ENCODE results near the gene METTL4.

METTL4 gene

DNA sequence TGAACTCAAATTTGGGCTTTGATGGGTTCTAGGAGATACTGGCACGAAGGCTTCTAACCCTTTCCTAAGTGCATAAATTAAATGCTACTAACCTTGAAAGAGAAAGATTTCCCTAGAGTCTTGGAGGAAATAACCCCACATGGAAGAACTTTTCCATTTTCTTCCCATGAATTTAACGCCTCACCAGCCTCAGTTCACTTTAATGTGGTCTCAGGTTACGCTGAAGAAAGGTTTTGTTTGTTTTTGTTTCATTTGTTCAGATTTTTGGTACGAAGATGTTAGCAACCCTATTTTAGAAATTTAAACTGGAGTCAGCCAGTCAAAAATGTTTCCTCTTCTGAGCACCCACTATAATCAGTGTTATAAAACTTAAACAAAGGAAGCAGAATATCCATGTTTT, 30.7 kb downstream of the METTL4 start:
- H3K4me3 ChIP-seq (ENCODE audit: low read depth, low read length), result no peak overlapping the region
- no peak overlapping the region for H3K27ac ChIP-seq (ENCODE audit: extremely low read depth, low read depth, low read length)
- peaks cover 24% of the 10 kb centered on the region for H3K4me1 ChIP-seq (ENCODE audit: control insufficient read depth, insufficient read depth, low read length)
- H3K36me3 ChIP-seq (ENCODE audit: control insufficient read depth in 2 of 2, insufficient read depth in 1 of 2, low read length in 2 of 2), result no peaks in the 10 kb centered on the region; a peak in 1 of 3 replicates
- H3K9me3 ChIP-seq (ENCODE audit: control insufficient read depth, insufficient read depth, low read depth, low read length), result no peaks in the 10 kb centered on the region
- TF ChIP-seq, protein P1, sequence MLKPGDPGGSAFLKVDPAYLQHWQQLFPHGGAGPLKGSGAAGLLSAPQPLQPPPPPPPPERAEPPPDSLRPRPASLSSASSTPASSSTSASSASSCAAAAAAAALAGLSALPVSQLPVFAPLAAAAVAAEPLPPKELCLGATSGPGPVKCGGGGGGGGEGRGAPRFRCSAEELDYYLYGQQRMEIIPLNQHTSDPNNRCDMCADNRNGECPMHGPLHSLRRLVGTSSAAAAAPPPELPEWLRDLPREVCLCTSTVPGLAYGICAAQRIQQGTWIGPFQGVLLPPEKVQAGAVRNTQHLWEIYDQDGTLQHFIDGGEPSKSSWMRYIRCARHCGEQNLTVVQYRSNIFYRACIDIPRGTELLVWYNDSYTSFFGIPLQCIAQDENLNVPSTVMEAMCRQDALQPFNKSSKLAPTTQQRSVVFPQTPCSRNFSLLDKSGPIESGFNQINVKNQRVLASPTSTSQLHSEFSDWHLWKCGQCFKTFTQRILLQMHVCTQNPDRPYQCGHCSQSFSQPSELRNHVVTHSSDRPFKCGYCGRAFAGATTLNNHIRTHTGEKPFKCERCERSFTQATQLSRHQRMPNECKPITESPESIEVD (tag by site-specific recombination; IDR thresholded peaks at IDR 0.05), result peak; percentile 83
- TF ChIP-seq ZNF239 (tag by site-specific recombination; IDR thresholded peaks at IDR 0.05) (no peak), ZNF140 (tag by site-specific recombination; IDR thresholded peaks at IDR 0.05) (no peak), ZNF24 (tag by site-specific recombination; IDR thresholded peaks at IDR 0.05) (0 out of 2 replicates have a peak, but pooled peaks have one; percentile 37), BCL11B (tag by site-specific recombination; IDR thresholded peaks at IDR 0.05; ENCODE audit: low read depth) (0 out of 2 replicates have a peak, but pooled peaks have one; percentile 22), ZNF184 (tag by site-specific recombination; IDR thresholded peaks at IDR 0.05) (no peak), FEZF1 (tag by site-specific recombination; IDR thresholded peaks at IDR 0.05) (0 out of 2 replicates have a peak, but pooled peaks have one; percentile 20), OVOL3 (tag by site-specific recombination; IDR thresholded peaks at IDR 0.05) (peak; percentile 62; the same call in 1 of the 2 replicates), PRDM1 (tag by site-specific recombination; IDR thresholded peaks at IDR 0.05) (peak; percentile 21; the same call in 1 of the 2 replicates), ZNF843 (tag by site-specific recombination; IDR thresholded peaks at IDR 0.05) (peak; percentile 31; the same call in 1 of the 2 replicates), OSR2 (tag by site-specific recombination; IDR thresholded peaks at IDR 0.05) (peak; percentile 18; the same call in 1 of the 2 replicates), IKZF3 (tag by site-specific recombination; IDR thresholded peaks at IDR 0.05) (0 out of 2 replicates have a peak, but pooled peaks have one; percentile 23), ZNF549 (tag by site-specific recombination; IDR thresholded peaks at IDR 0.05) (no peak), ZNF585B (tag by site-specific recombination; IDR thresholded peaks at IDR 0.05) (no peak)
- TF ChIP-seq, protein P2, sequence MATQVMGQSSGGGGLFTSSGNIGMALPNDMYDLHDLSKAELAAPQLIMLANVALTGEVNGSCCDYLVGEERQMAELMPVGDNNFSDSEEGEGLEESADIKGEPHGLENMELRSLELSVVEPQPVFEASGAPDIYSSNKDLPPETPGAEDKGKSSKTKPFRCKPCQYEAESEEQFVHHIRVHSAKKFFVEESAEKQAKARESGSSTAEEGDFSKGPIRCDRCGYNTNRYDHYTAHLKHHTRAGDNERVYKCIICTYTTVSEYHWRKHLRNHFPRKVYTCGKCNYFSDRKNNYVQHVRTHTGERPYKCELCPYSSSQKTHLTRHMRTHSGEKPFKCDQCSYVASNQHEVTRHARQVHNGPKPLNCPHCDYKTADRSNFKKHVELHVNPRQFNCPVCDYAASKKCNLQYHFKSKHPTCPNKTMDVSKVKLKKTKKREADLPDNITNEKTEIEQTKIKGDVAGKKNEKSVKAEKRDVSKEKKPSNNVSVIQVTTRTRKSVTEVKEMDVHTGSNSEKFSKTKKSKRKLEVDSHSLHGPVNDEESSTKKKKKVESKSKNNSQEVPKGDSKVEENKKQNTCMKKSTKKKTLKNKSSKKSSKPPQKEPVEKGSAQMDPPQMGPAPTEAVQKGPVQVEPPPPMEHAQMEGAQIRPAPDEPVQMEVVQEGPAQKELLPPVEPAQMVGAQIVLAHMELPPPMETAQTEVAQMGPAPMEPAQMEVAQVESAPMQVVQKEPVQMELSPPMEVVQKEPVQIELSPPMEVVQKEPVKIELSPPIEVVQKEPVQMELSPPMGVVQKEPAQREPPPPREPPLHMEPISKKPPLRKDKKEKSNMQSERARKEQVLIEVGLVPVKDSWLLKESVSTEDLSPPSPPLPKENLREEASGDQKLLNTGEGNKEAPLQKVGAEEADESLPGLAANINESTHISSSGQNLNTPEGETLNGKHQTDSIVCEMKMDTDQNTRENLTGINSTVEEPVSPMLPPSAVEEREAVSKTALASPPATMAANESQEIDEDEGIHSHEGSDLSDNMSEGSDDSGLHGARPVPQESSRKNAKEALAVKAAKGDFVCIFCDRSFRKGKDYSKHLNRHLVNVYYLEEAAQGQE (tag by site-specific recombination; IDR thresholded peaks at IDR 0.05), result no peak
- ChIA-PET POLR2A (no interaction called here), CTCF (interaction anchor here (0.8 to 3.6 kb wide), 7 partner anchors 13 to 877 kb away, joined by 3 to 38 read pairs (median 6); no protein-coding TSS in a partner anchor)

DNA sequence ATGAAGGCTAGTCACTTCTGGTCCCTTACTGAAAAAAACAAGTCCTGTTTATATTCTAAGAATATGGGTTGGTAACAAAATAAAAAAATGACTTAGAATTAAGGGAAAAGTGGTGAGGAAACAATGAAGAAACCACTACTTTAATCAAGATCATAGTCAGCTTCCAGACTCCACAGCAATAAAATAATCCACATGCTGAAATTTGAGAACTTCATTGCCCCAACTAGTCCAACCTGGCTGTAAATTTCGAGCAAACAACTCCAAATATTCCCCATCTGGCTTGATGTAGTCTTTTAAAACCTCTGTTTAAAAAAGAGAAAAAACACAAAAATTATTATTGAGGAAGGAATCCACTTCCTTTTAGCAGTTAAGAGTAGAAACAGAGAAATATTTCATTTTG, 32.5 kb downstream of the METTL4 start:
- no peak overlapping the region for H3K27ac ChIP-seq (ENCODE audit: extremely low read depth, low read depth, low read length)
- CTCF ChIA-PET, result interaction anchor here (0.7 kb wide), 1 partner anchor 434 kb away, joined by 3 read pairs; no protein-coding TSS in a partner anchor
- H3K9me3 ChIP-seq (ENCODE audit: control insufficient read depth, insufficient read depth, low read depth, low read length), result no peaks in the 10 kb centered on the region
- POLR2A ChIA-PET, result no interaction called here
- no peaks in the 10 kb centered on the region; a peak in 1 of 3 replicates for H3K36me3 ChIP-seq (ENCODE audit: control insufficient read depth in 2 of 2, insufficient read depth in 1 of 2, low read length in 2 of 2)
- peaks cover 24% of the 10 kb centered on the region for H3K4me1 ChIP-seq (ENCODE audit: control insufficient read depth, insufficient read depth, low read length)
- H3K4me3 ChIP-seq (ENCODE audit: low read depth, low read length), result no peak overlapping the region
- TF ChIP-seq MZF1 (tag by site-specific recombination; IDR thresholded peaks at IDR 0.05; ENCODE audit: borderline replicate concordance), result peak; percentile 19; the same call in 1 of the 2 replicates
- TF ChIP-seq ZNF223 (tag by site-specific recombination; IDR thresholded peaks at IDR 0.05), result no peak
- TF ChIP-seq, protein P3, sequence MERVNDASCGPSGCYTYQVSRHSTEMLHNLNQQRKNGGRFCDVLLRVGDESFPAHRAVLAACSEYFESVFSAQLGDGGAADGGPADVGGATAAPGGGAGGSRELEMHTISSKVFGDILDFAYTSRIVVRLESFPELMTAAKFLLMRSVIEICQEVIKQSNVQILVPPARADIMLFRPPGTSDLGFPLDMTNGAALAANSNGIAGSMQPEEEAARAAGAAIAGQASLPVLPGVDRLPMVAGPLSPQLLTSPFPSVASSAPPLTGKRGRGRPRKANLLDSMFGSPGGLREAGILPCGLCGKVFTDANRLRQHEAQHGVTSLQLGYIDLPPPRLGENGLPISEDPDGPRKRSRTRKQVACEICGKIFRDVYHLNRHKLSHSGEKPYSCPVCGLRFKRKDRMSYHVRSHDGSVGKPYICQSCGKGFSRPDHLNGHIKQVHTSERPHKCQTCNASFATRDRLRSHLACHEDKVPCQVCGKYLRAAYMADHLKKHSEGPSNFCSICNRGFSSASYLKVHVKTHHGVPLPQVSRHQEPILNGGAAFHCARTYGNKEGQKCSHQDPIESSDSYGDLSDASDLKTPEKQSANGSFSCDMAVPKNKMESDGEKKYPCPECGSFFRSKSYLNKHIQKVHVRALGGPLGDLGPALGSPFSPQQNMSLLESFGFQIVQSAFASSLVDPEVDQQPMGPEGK (tag by site-specific recombination; IDR thresholded peaks at IDR 0.05), result no peak
- 0 out of 2 replicates have a peak, but pooled peaks have one; percentile 57 for TF ChIP-seq OVOL3 (tag by site-specific recombination; IDR thresholded peaks at IDR 0.05)
- TF ChIP-seq ZNF843 (tag by site-specific recombination; IDR thresholded peaks at IDR 0.05), result 0 out of 2 replicates have a peak, but pooled peaks have one; percentile 15
- TF ChIP-seq, protein P4, sequence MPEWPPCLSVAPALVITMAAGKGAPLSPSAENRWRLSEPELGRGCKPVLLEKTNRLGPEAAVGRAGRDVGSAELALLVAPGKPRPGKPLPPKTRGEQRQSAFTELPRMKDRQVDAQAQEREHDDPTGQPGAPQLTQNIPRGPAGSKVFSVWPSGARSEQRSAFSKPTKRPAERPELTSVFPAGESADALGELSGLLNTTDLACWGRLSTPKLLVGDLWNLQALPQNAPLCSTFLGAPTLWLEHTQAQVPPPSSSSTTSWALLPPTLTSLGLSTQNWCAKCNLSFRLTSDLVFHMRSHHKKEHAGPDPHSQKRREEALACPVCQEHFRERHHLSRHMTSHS (tag by site-specific recombination; IDR thresholded peaks at IDR 0.05), result no peak
- TF ChIP-seq ZNF600 (tag by site-specific recombination; IDR thresholded peaks at IDR 0.05), result 0 out of 2 replicates have a peak, but pooled peaks have one; percentile 29
- TF ChIP-seq, protein P5, sequence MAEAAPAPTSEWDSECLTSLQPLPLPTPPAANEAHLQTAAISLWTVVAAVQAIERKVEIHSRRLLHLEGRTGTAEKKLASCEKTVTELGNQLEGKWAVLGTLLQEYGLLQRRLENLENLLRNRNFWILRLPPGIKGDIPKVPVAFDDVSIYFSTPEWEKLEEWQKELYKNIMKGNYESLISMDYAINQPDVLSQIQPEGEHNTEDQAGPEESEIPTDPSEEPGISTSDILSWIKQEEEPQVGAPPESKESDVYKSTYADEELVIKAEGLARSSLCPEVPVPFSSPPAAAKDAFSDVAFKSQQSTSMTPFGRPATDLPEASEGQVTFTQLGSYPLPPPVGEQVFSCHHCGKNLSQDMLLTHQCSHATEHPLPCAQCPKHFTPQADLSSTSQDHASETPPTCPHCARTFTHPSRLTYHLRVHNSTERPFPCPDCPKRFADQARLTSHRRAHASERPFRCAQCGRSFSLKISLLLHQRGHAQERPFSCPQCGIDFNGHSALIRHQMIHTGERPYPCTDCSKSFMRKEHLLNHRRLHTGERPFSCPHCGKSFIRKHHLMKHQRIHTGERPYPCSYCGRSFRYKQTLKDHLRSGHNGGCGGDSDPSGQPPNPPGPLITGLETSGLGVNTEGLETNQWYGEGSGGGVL (tag by site-specific recombination; IDR thresholded peaks at IDR 0.05), result no peak
- 0 out of 2 replicates have a peak, but pooled peaks have one; percentile 26 for TF ChIP-seq ZNF501 (tag by site-specific recombination; IDR thresholded peaks at IDR 0.05)
- TF ChIP-seq ZFP69B (tag by site-specific recombination; IDR thresholded peaks at IDR 0.05), result no peak

All from HEK293 (cell line).